HepG2 (cell line): Measurements from ENCODE around the gene STARD10. TPM values are rescaled to one million over a fixed set of nuclear protein-coding genes. Genes with fewer than 3 reads are reported as not detected.

Experiments used
- KLF9 ChIP-seq: IDR thresholded peaks from 2 replicates; pipeline ENCODE4 v1.6.1; 2016; ENCODE audit warnings: low read depth
- NR2C2 ChIP-seq: sonication (generic); formaldehyde crosslinking; IDR thresholded peaks from 2 replicates; pipeline ENCODE4 v1.4.0; 2020; ENCODE audit warnings: missing genetic modification reagents, mild to moderate bottlenecking, moderate library complexity, borderline replicate concordance
- NR3C1 ChIP-seq: sonication (generic); formaldehyde crosslinking; IDR thresholded peaks from 2 replicates; pipeline ENCODE4 v1.4.0; 2020; ENCODE audit warnings: missing genetic modification reagents
- PHF21A ChIP-seq: sonication (generic); formaldehyde crosslinking; IDR thresholded peaks from 2 replicates; pipeline ENCODE4 v1.5.0; 2020; ENCODE audit warnings: mild to moderate bottlenecking, missing genetic modification reagents
- RAD21 ChIP-seq: fragments of 450-650 bp; formaldehyde crosslinking; IDR thresholded peaks from 2 replicates; pipeline ENCODE4 v1.5.0; 2020; ENCODE audit warnings: mild to moderate bottlenecking
- RCOR2 ChIP-seq: IDR thresholded peaks from 2 replicates; pipeline ENCODE4 v1.6.1; 2016; ENCODE audit warnings: missing biosample characterization, missing genetic modification reagents
- SOX13 ChIP-seq, 3 experiments: fragments of 450-650 bp in 1 of 3; sonication (generic) in 1 of 3; formaldehyde crosslinking in 1 of 3; IDR thresholded peaks in 2 of 3; conservative IDR thresholded peaks in 1 of 3; 2 replicates each; pipeline versions ENCODE4 v1.5.0 to v1.6.1; 2016 to 2020; ENCODE audit warnings: antibody characterized with exemption in 1 of 3, mild to moderate bottlenecking in 1 of 3, missing compliant biosample characterization in 1 of 3, missing genetic modification reagents in 1 of 3, moderate library complexity in 1 of 3
- SOX6 ChIP-seq, 2 experiments: fragments of 450-650 bp in 1 of 2; sonication (generic) in 1 of 2; formaldehyde crosslinking in 1 of 2; IDR thresholded peaks; 2 replicates each; pipeline versions ENCODE4 v1.4.0 to v1.6.1; 2017 to 2020; ENCODE audit warnings: antibody characterized with exemption in 1 of 2, mild to moderate bottlenecking in 1 of 2, missing genetic modification reagents in 1 of 2
- TMF1 ChIP-seq: sonication (generic); formaldehyde crosslinking; IDR thresholded peaks from 2 replicates; pipeline ENCODE4 v1.8.1; 2022; ENCODE audit warnings: low read depth, missing genetic modification reagents
- ZNF124 ChIP-seq: sonication (generic); formaldehyde crosslinking; IDR thresholded peaks from 2 replicates; pipeline ENCODE4 v1.4.0; 2020; ENCODE audit warnings: missing genetic modification reagents
- ZNF234 ChIP-seq: sonication (generic); formaldehyde crosslinking; conservative IDR thresholded peaks from 2 replicates; pipeline ENCODE4 v1.5.1; 2020; ENCODE audit warnings: mild to moderate bottlenecking, missing genetic modification reagents
- ZNF549 ChIP-seq: sonication (generic); formaldehyde crosslinking; IDR thresholded peaks from 2 replicates; pipeline ENCODE4 v1.5.0; 2020; ENCODE audit warnings: missing genetic modification reagents
- ZNF772 ChIP-seq: sonication (generic); formaldehyde crosslinking; IDR thresholded peaks from 2 replicates; pipeline ENCODE4 v1.5.0; 2020; ENCODE audit warnings: mild to moderate bottlenecking, missing genetic modification reagents
- ZSCAN21 ChIP-seq: sonication (generic); formaldehyde crosslinking; IDR thresholded peaks from 2 replicates; pipeline ENCODE4 v1.8.0; 2022; ENCODE audit warnings: mild to moderate bottlenecking, missing genetic modification reagents, moderate library complexity, borderline replicate concordance
- ZSCAN22 ChIP-seq: sonication (generic); formaldehyde crosslinking; IDR thresholded peaks from 2 replicates; pipeline ENCODE4 v1.4.0; 2020; ENCODE audit warnings: mild to moderate bottlenecking, missing genetic modification reagents
- polyA plus RNA-seq, 8 experiments: library from polyadenylated mRNA; depleted of rRNA in 3 of 8; stranded (reverse) in 7 of 8; unstranded in 1 of 8; fragments of >200 nt; fragmentation: Illumina TruSeq in 4 of 8; extraction: Trizol in 4 of 8; gene quantifications; 2 replicates each; pipeline versions ENCODE4 v1.2.1 to v1.2.3, GENCODE V29; 2011 to 2016; ENCODE audit warnings: low read depth in 4 of 8, missing spikeins in 1 of 8, mixed read lengths in 1 of 8; ENCODE audit not compliant: insufficient read depth in 1 of 8
- total RNA-seq, 5 experiments: library from RNA; depleted of rRNA; stranded (reverse); fragments of >200 nt; fragmentation: Illumina TruSeq; extraction: Trizol; gene quantifications; 2 replicates each; pipeline ENCODE4 v1.2.3, GENCODE V29; 2016; ENCODE audit warnings: low read depth in 1 of 5
- TF ChIP-seq, protein P1 (sequence below): sonication (generic); formaldehyde crosslinking; IDR thresholded peaks from 2 replicates; pipeline ENCODE4 v1.4.0; 2020; ENCODE audit warnings: mild to moderate bottlenecking, missing genetic modification reagents, borderline replicate concordance
- TF ChIP-seq, protein P2 (sequence below): sonication (generic); formaldehyde crosslinking; conservative IDR thresholded peaks from 2 replicates; pipeline ENCODE4 v1.4.0; 2020; ENCODE audit warnings: mild to moderate bottlenecking, missing genetic modification reagents, moderate library complexity
- TF ChIP-seq, protein P3 (sequence below): sonication (generic); formaldehyde crosslinking; IDR thresholded peaks from 2 replicates; pipeline ENCODE4 v1.8.0; 2022; ENCODE audit warnings: missing genetic modification reagents, mild to moderate bottlenecking, inconsistent platforms, borderline replicate concordance
- TF ChIP-seq, protein P4 (sequence below): sonication (generic); formaldehyde crosslinking; IDR thresholded peaks from 2 replicates; pipeline ENCODE4 v1.9.0; 2022; ENCODE audit warnings: low read depth, missing genetic modification reagents

The STARD10 gene
- total and polyA plus RNA-seq, 2 of the 13 experiments (the other 11 are each of a cell fraction or from before 2014, with no cell fraction given): 260 to 341 TPM

DNA sequence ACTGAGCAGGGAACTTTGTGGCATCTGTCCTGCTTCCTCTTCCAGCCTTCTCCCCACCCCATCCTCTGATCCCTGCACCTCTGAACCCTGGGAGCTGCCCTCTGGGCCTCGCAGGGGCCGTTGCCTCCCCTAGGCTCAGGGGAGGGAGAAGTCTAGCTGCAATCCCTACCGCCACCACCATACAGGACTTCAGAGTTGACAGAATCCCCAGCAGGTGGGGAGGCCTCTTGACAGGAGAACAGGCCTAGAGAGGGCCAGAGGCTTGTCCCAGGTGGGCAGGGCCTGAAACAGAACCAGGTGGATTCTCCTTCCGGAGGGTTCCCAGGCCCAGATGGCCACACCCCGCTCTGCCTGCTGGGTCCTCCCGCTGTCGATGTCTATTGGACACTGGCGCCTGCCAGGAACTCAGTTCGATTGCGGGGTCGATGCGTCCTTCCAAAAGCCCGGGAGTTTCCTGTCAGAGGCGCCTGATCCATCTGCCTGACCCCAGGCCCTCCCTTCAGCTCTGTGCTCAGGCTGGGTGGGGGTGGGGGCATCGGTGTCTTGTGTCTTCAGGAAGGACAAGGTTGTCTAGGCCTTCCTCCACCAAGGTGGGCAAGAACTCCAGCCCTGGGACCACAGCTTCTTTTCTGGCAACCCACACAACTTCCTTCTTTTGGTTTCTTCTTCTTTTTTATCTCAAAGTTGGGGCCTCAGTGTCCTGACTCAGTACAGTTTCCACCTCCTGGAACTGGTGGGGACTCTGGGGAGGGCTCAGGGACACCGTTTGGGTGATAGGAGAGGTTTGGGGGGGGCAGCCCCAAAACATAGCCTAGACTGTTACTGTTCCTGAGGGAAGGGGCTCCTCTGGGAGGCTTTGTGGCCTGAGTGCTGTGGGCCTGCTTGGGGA lies 6.4 kb downstream of the STARD10 start (continued):
- TF ChIP-seq, protein P1, sequence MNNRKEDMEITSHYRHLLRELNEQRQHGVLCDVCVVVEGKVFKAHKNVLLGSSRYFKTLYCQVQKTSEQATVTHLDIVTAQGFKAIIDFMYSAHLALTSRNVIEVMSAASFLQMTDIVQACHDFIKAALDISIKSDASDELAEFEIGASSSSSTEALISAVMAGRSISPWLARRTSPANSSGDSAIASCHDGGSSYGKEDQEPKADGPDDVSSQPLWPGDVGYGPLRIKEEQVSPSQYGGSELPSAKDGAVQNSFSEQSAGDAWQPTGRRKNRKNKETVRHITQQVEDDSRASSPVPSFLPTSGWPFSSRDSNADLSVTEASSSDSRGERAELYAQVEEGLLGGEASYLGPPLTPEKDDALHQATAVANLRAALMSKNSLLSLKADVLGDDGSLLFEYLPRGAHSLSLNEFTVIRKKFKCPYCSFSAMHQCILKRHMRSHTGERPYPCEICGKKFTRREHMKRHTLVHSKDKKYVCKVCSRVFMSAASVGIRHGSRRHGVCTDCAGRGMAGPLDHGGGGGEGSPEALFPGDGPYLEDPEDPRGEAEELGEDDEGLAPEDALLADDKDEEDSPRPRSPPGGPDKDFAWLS (CRISPR knock-in tag): peak; percentile 84; the same call in 1 of the 2 replicates
- TF ChIP-seq NR2C2 (peak; percentile 81), ZNF234 (CRISPR knock-in tag) (no peak), NR3C1 (CRISPR knock-in tag) (no peak), KLF9 (CRISPR knock-in tag) (peak; percentile 80; the same call in 1 of the 2 replicates), SOX13 (IDR thresholded peaks at IDR 0.05) (no peak), SOX13 (CRISPR knock-in tag; conservative IDR thresholded peaks at IDR 0.05 in 1 of 2, IDR thresholded peaks at IDR 0.05 in 1 of 2) (peak in 1 of 2 experiments; percentile 25; a peak in 1 of 4 replicates), RCOR2 (peak; percentile 45; the same call in 1 of the 2 replicates), SOX6 (IDR thresholded peaks at IDR 0.05) (no peak), SOX6 (CRISPR knock-in tag; IDR thresholded peaks at IDR 0.05) (peak; percentile 63), ZSCAN22 (peak; percentile 85), ZNF124 (CRISPR knock-in tag) (0 out of 2 replicates have a peak, but pooled peaks have one; percentile 15), ZNF772 (CRISPR knock-in tag) (peak; percentile 16; the same call in 1 of the 2 replicates), ZSCAN21 (CRISPR knock-in tag) (peak; percentile 73; the same call in 1 of the 2 replicates), RAD21 (peak; percentile 76), PHF21A (CRISPR knock-in tag) (peak; percentile 87), TMF1 (CRISPR knock-in tag) (0 out of 2 replicates have a peak, but pooled peaks have one; percentile 39), ZNF549 (CRISPR knock-in tag) (no peak)
- TF ChIP-seq, protein P2, sequence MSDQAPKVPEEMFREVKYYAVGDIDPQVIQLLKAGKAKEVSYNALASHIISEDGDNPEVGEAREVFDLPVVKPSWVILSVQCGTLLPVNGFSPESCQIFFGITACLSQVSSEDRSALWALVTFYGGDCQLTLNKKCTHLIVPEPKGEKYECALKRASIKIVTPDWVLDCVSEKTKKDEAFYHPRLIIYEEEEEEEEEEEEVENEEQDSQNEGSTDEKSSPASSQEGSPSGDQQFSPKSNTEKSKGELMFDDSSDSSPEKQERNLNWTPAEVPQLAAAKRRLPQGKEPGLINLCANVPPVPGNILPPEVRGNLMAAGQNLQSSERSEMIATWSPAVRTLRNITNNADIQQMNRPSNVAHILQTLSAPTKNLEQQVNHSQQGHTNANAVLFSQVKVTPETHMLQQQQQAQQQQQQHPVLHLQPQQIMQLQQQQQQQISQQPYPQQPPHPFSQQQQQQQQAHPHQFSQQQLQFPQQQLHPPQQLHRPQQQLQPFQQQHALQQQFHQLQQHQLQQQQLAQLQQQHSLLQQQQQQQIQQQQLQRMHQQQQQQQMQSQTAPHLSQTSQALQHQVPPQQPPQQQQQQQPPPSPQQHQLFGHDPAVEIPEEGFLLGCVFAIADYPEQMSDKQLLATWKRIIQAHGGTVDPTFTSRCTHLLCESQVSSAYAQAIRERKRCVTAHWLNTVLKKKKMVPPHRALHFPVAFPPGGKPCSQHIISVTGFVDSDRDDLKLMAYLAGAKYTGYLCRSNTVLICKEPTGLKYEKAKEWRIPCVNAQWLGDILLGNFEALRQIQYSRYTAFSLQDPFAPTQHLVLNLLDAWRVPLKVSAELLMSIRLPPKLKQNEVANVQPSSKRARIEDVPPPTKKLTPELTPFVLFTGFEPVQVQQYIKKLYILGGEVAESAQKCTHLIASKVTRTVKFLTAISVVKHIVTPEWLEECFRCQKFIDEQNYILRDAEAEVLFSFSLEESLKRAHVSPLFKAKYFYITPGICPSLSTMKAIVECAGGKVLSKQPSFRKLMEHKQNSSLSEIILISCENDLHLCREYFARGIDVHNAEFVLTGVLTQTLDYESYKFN (CRISPR knock-in tag): peak; percentile 89
- TF ChIP-seq, protein P3, sequence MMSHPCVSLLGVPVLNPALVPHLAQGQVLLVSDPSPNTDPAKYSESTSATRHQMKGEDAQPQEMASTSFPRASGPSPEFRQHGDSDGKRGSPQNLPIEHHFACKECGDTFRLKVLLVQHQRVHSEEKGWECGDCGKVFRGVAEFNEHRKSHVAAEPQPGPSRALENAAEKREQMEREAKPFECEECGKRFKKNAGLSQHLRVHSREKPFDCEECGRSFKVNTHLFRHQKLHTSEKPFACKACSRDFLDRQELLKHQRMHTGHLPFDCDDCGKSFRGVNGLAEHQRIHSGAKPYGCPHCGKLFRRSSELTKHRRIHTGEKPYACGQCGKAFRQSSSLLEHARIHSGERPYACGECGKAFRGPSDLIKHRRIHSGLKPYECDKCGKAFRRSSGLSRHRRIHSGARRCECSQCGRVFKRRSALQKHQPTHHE (CRISPR knock-in tag): no peak
- TF ChIP-seq, protein P4, sequence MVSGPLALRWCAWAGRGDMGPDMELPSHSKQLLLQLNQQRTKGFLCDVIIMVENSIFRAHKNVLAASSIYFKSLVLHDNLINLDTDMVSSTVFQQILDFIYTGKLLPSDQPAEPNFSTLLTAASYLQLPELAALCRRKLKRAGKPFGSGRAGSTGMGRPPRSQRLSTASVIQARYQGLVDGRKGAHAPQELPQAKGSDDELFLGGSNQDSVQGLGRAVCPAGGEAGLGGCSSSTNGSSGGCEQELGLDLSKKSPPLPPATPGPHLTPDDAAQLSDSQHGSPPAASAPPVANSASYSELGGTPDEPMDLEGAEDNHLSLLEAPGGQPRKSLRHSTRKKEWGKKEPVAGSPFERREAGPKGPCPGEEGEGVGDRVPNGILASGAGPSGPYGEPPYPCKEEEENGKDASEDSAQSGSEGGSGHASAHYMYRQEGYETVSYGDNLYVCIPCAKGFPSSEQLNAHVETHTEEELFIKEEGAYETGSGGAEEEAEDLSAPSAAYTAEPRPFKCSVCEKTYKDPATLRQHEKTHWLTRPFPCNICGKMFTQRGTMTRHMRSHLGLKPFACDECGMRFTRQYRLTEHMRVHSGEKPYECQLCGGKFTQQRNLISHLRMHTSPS (CRISPR knock-in tag): peak; percentile 55; the same call in 1 of the 2 replicates
